NOMO-1 (cell line): Measurements from ENCODE around the gene KCNIP3.

Experiments used
- DNase-seq, 2 experiments: peaks; one replicate each; lab custom pipeline; 2025; ENCODE audit not compliant: unreplicated experiment in 2 of 2; lab: John Stamatoyannopoulos, UW

Gene KCNIP3

GRCh38 chr2:95326433-95327140, 29.4 kb downstream of the KCNIP3 start:
- no peak for DNase-seq

GRCh38 chr2:95327861-95328260, 30.7 kb downstream of the KCNIP3 start:
- no peak for DNase-seq

GRCh38 chr2:95328358-95329125, 31.4 kb downstream of the KCNIP3 start:
- DNase-seq, result no peak

- no peak for DNase-seq
Observed at GRCh38 chr2:95329401-95329800, 32.3 kb downstream of the KCNIP3 start.

- no peak for DNase-seq
Observed at GRCh38 chr2:95329891-95330793, 33.0 kb downstream of the KCNIP3 start.

GRCh38 chr2:95330794-95331338, 33.7 kb downstream of the KCNIP3 start:
- DNase-seq, result no peak

- no peak for DNase-seq
Observed at GRCh38 chr2:95331606-95332005, 34.5 kb downstream of the KCNIP3 start.

- no peak for DNase-seq
Observed at GRCh38 chr2:95332036-95332435, 34.9 kb downstream of the KCNIP3 start.

- DNase-seq, result no peak
Observed at GRCh38 chr2:95333056-95333455, 35.9 kb downstream of the KCNIP3 start.

GRCh38 chr2:95333888-95334338, 36.8 kb downstream of the KCNIP3 start:
- no peak for DNase-seq

GRCh38 chr2:95334916-95335641, 37.9 kb downstream of the KCNIP3 start:
- no peak for DNase-seq

GRCh38 chr2:95336406-95336805, 39.3 kb downstream of the KCNIP3 start:
- DNase-seq, result no peak

- DNase-seq, result no peak
Observed at GRCh38 chr2:95337829-95338228, 40.7 kb downstream of the KCNIP3 start.

- DNase-seq, result no peak
Observed at GRCh38 chr2:95342556-95343320, 45.6 kb downstream of the KCNIP3 start.

- no peak for DNase-seq
Observed at GRCh38 chr2:95343429-95344214, 46.5 kb downstream of the KCNIP3 start.

- DNase-seq, result no peak
Observed at GRCh38 chr2:95344215-95344583, 47.1 kb downstream of the KCNIP3 start.

- DNase-seq, result no peak
Observed at GRCh38 chr2:95344656-95345055, 47.5 kb downstream of the KCNIP3 start.

- no peak for DNase-seq
Observed at GRCh38 chr2:95345081-95345562, 48.0 kb downstream of the KCNIP3 start.
